Tibial artery (tissue), 4 donors: ENCODE data around the gene PAK2.
"Not testable (repeated sequence)": the region's sequence is repeated elsewhere in the genome, so short reads cannot be mapped to it uniquely, and the experiment has no call there.

ENCODE experiments used
- DNase-seq, 2 donors: peaks; one replicate each; pipeline ENCODE4 v3.0.0-alpha.2; 2019
- H3K27ac ChIP-seq, 2 donors: fragments of 200-600 bp; sonication (generic) in 1 of 2; 1 replicate in 1 of 2; 2 replicates in 1 of 2; pipeline ENCODE4 v1.5.1; 2018 to 2019; ENCODE audit warnings: mild to moderate bottlenecking in 1 of 2
- H3K27me3 ChIP-seq, 2 donors: fragments of 200-600 bp; sonication (generic) in 1 of 2; one replicate each; pipeline versions ENCODE4 v1.5.1 to v1.6.0; 2016 to 2019
- H3K36me3 ChIP-seq, 3 donors: fragments of 200-600 bp; sonication (generic) in 2 of 3; one replicate each; pipeline ENCODE4 v1.5.1; 2016 to 2019; ENCODE audit warnings: mild to moderate bottlenecking in 2 of 3
- H3K4me1 ChIP-seq, 4 donors: fragments of 200-600 bp; sonication (generic) in 2 of 4; 1 replicate in 3 of 4; 2 replicates in 1 of 4; pipeline ENCODE4 v1.5.1; 2016 to 2019
- H3K4me3 ChIP-seq, 2 donors: fragments of 200-600 bp; sonication (generic) in 1 of 2; 1 replicate in 1 of 2; 2 replicates in 1 of 2; pipeline ENCODE4 v1.5.1; 2018 to 2019; ENCODE audit warnings: mild to moderate bottlenecking in 2 of 2
- H3K9me3 ChIP-seq, 3 donors: fragments of 200-600 bp; sonication (generic) in 1 of 3; one replicate each; pipeline ENCODE4 v1.5.1; 2016 to 2019
- CTCF ChIP-seq, 2 experiments: fragments of 200-600 bp in 1 of 2; fragments of 450-650 bp in 1 of 2; IDR thresholded peaks; one replicate each; pipeline ENCODE4 v1.5.1; 2017 to 2019; ENCODE audit warnings: antibody characterized with exemption in 2 of 2, mild to moderate bottlenecking in 1 of 2, moderate library complexity in 1 of 2
- intact Hi-C: fragments of 100-400 bp; cut with DNase I; formaldehyde crosslinking; loops from one replicate; pipeline ENCODE4 v1.15.0; 2023; ENCODE audit warnings: low total_unique reads

PAK2 gene

GRCh38 chr3:196843435-196844110, 103.9 kb downstream of the PAK2 start:
- TF ChIP-seq CTCF (IDR thresholded peaks at IDR 0.05), result no peak
- Histone ChIP-seq H3K4me3 (no peak overlapping the region), H3K4me1 (no peaks in the 10 kb centered on the region), H3K27me3 (no peaks in the 10 kb centered on the region), H3K9me3 (no peaks in the 10 kb centered on the region), H3K36me3 (no peaks in the 10 kb centered on the region), H3K27ac (no peak overlapping the region)
- no peak for DNase-seq
- intact Hi-C loops, result no loop called here

DNA sequence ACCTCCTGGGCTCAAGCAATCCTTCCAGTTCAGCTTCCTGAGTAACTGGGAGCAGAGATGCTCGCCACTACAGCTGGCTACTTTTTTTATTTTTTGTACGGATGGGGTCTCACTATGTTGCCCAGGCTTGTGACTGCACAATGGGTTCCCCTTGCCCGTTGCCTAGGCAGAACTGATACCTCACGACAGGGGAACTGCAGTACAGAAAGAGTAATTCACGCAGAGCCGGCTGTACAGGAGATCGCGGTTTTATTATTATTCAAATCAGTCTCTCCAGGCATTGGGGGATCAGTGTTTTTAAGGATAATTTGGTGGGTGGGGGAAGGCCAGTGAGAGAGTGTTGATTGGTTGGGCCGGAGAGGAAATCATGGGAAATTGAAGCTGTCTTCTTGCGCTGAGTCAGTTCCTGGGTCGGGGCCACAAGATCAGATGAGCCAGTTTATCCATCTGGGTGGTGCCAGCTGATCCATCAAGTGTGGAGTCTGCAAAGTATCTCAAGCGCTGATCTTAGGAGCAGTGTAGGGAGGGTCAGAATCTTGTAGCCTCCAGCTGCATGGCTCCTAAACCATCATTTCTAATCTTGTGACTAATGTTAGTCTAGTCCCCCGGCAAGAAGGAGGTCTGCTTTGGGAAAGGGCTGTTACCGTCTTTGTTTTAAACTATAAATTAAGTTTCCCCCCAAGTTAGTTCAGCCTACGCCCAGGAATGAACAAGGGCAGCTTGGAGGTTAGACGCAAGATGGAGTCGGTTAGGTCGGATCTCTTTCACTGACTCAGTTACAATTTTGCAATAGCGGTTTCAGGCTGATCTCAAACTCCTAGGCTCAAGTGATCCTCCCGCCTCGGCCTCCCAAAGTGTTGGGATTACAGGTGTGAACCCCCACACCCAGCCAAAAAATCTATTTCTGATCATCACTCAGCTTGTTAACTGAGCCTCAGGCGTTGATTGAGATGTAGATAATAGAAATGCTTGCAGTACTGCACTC, 104.9 kb downstream of the PAK2 start:
- H3K27me3 ChIP-seq, intact Hi-C loops, H3K36me3 ChIP-seq, H3K9me3 ChIP-seq, H3K27ac ChIP-seq, H3K4me1 ChIP-seq, H3K4me3 ChIP-seq, DNase-seq: not testable (repeated sequence)

DNA sequence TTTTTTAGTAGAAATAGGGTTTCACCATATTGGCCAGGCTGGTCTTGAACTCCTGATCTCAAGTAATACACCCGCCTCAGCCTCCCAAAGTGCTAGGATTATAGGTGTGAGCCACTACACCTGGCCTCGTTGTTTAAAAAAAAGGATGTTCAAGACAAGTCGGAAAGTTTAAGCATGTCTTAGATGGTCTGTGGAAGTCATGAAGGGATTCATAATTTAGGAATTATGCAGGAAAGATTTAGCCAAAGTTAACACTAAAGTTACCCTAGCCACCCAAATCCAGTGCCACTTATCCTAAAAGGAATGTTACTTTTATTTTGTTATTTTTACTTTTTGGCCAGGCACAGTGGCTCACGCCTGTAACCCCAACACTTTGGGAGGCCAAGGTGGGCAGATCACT, 108.7 kb downstream of the PAK2 start:
- H3K27ac ChIP-seq, DNase-seq, intact Hi-C loops, H3K4me3 ChIP-seq, H3K9me3 ChIP-seq, H3K36me3 ChIP-seq, H3K4me1 ChIP-seq, H3K27me3 ChIP-seq: not testable (repeated sequence)

- no peaks in the 10 kb centered on the region for H3K36me3 ChIP-seq
Observed at GRCh38 chr3:196849180-196849741, 109.6 kb downstream of the PAK2 start.

DNA sequence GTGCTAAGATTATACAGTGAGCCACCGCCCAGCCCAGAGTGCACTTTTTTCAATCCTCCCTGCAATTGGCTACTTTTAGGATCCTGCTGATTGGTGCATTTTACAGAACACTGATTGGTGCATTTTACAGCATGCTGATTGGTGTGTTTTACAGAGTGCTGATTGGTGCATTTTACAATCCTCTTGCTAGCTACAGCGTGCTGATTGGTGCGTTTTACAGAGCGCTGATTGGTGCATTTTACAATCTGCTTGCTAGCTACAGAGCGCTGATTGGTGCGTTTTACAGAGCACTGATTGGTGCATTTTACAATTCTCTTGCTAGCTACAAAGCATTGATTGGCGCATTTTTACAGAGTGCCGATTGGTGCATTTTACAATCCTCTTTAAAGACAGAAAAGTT, 123.3 kb downstream of the PAK2 start:
- intact Hi-C loops, H3K4me3 ChIP-seq, H3K4me1 ChIP-seq, DNase-seq, H3K9me3 ChIP-seq, H3K36me3 ChIP-seq, H3K27me3 ChIP-seq, H3K27ac ChIP-seq: not testable (repeated sequence)

More at GRCh38 chr3:196849180-196849741, 109.6 kb downstream of the PAK2 start:
- DNase-seq, result no peak
- TF ChIP-seq CTCF (IDR thresholded peaks at IDR 0.05), result no peak
- H3K9me3 ChIP-seq, result no peaks in the 10 kb centered on the region
- no peaks in the 10 kb centered on the region for H3K4me1 ChIP-seq
- H3K27me3 ChIP-seq, result peaks cover 0 to 5% of the 10 kb centered on the region in 2 donors
- no peak overlapping the region for H3K4me3 ChIP-seq
- no peak overlapping the region for H3K27ac ChIP-seq
- intact Hi-C loops, result no loop called here

GRCh38 chr3:196867155-196867506, 127.5 kb downstream of the PAK2 start:
- TF ChIP-seq CTCF (IDR thresholded peaks at IDR 0.05), result no peak
- intact Hi-C loops, result loop anchor here (5.0 kb wide), 1 partner anchor 75 kb away; the partner anchor contains the start of gene NCBP2
- peaks cover 0 to 32% (median 16%) of the 10 kb centered on the region in 4 donors for H3K4me1 ChIP-seq
- no peak for DNase-seq
- peak overlapping the region; percentile 88 to 95 for H3K27ac ChIP-seq
- H3K36me3 ChIP-seq, result peaks cover 0 to 7% (median 0%) of the 10 kb centered on the region in 3 donors
- H3K9me3 ChIP-seq, result no peaks in the 10 kb centered on the region
- peak overlapping the region; percentile 76 to 99 for H3K4me3 ChIP-seq
- H3K27me3 ChIP-seq, result no peaks in the 10 kb centered on the region
